Suppressor macrophage treated with lipopolysaccharide for 1 hour (primary cell): ENCODE results near the gene AP3B1.
"Not testable (repeated sequence)": the region's sequence is repeated elsewhere in the genome, so short reads cannot be mapped to it uniquely, and the experiment has no call there.

Experiments
- DNase-seq, 3 donors: peaks; one replicate each; pipeline ENCODE4 v3.0.0-alpha.2; 2020 to 2022

Gene AP3B1

DNA sequence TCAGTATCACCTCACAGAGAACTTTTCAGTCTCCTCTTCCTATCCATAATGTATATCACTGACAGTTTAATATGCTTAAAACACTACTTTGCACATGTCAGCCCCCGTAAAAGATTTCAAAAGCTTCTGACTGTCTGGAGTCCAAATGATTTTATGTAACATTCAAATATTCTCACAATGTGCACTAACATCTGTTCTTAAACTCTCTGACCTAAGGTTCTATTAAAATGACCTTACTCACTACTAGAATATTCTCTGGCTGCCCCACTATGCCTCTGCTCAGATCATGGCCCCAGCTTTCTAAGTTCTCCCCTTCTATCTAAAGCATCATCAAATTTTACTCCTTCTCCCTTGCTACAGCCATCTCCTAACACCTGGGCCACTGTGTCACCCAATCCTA, 52.5 kb downstream of the AP3B1 start:
- DNase-seq, result no peak

GRCh38 chr5:78237911-78238310, 56.6 kb downstream of the AP3B1 start:
- no peak for DNase-seq

GRCh38 chr5:78236046-78236445, 58.5 kb downstream of the AP3B1 start:
- no peak for DNase-seq

GRCh38 chr5:78235289-78235688, 59.2 kb downstream of the AP3B1 start:
- no peak for DNase-seq

- DNase-seq, result no peak
Observed at GRCh38 chr5:78234804-78235203, 59.7 kb downstream of the AP3B1 start.

DNA sequence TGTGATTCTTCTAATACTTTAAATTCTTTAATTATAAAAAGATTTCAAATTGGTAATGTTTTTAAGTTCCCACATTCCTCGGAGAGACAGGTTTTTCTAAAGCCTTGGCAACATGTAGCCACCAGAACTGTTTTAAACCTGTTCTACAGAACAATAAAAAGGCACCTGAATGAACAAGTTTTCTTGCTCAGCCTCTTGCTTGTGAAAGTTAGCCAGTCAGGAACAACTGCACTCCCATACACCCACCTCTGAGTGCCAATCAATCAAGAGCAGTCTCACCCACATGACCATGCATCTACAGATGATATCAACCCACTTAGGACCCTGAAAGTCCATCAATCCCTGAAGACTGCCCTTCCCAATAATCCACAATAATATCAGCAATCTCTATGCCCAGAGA, 62.3 kb downstream of the AP3B1 start:
- DNase-seq, result no peak

DNA sequence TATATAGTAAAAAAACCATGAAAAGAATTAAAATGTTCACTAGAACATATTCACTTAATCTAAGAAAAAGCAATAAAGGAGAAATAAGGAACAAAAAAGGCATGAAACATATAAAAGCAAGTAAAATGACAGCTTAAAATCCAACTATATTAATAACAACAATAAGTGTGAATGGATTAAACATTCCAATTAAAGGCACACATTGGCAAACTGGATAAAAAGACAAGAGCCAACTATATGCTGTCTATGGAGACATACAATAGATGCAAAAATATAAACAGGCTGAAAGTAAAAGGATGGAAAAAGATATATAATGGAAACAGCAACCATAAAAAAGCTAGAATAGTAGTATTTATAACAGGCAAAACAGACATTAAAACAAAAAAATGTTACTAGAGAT, 70.1 kb downstream of the AP3B1 start:
- DNase-seq, result no peak

DNA sequence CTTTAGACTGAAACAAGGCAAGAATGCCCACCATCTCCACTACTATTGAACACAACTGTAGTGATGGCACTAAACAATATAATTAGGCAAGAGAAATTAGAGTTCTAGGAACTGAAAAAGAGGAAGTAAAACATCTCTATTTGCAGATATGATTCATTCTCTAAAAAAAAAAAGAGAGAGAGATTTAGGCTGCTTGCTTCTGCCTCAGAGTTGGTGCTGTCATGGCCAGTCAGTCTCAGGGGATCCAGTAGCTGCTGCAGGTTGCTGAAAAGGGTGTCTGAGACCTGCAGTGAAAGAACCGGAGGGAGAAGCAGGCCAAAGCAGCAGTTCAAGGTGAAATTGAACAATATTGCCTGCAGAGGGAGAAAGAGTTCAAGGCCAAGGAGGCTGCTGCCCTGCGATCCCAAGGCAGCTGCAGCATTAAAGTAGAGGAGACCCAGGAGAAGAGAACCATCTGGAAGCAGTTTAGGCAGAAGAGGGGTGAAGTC, 72.5 kb downstream of the AP3B1 start:
- DNase-seq, result peak; percentile 60 to 86 (median 81)

- no peak for DNase-seq
Observed at GRCh38 chr5:78221467-78221866, 73.0 kb downstream of the AP3B1 start.

DNA sequence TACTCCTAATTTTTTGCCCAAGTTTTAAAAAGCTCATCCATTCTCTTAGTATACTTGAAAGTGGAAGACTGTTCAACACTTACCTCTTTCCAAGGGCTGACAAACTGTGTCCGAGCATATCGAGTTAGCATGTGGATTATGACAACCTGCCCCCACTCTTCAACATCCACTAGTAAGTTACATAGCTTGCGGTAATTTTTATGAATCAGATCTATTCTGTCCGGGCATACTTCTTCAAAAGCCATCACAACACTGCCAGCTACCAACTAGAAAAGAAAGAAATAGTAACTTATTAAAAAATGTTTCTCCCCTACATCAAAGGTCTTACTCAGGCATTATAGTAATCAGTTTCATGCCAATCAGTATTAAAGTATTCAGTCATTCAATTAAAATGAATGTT, 78.5 kb downstream of the AP3B1 start:
- no peak for DNase-seq

GRCh38 chr5:78215565-78215964, 78.9 kb downstream of the AP3B1 start:
- no peak for DNase-seq

- no peak for DNase-seq
Observed at GRCh38 chr5:78213799-78214198, 80.7 kb downstream of the AP3B1 start.

DNA sequence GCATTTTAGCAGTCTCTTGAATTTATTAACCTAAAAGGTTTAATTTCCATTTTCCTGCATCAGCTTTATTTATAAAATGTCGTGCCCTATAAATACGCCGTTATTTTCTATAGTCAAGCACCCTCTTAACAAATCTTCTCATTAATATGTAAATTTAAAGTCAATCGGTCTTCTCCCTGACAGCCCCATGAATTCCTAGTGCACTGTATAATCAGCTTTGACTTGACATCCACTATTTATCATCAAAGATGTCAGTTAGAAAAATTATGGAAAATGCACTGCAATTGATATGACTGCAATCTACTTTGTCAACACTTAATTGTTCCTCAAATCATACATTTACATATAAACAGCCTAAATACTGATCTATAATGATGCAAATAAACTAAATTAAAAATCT, 83.4 kb downstream of the AP3B1 start:
- no peak for DNase-seq

GRCh38 chr5:78204241-78204640, 90.3 kb downstream of the AP3B1 start:
- no peak for DNase-seq

DNA sequence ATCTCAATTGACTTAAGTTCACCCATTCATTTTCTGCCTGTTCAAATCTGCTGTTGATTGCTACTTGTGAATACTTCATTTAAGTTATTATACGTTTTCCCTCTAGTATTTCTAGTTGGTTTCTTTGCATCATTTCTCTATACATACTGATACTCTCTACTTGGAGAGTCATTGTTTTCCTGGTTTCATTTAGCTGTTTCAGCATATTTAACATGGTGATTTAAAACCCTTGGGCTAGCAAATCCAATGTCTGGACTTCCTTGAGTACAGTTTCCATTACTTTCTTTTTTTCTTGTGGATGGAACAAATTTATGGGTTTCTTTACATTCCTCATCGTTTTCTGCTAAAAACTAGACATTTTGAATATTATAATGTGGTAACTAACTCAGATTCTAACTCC, 90.7 kb downstream of the AP3B1 start:
- no peak for DNase-seq

GRCh38 chr5:78190402-78190801, 104.1 kb downstream of the AP3B1 start:
- DNase-seq, result no peak

DNA sequence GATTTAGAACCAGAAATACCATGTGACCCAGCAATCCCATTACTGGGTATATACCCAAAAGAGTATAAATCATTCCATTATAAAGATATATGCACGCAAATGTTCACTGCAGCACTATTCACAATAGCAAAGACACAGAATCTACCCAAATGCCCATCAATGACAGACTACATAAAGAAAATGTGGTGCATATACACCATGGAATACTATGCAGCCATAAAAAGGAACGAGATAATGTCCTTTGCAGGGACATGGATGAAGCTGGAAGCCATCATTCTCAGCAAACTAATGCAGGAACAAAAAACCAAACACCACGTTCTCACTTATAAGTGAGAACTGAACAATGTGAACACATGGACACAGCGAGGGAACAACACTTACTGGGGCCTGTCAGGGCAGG, 105.8 kb downstream of the AP3B1 start:
- not testable (repeated sequence) for DNase-seq

DNA sequence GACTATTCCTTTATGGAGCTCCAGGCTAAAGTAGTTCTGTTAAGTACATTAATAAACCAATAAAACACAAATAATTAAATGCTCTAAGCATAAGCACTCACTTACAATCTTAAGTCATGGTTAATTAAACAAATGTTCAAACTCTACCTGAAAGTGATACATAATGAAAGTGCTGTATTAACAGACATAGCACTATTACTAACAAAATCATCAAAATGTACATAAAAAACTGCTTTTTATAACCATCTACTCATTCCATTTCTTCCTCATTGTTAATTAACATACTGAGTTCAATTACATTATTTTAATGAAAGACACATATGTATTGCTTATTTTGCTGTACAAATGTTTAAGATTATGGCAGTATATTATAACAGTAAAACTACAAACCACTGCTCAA, 107.3 kb downstream of the AP3B1 start:
- no peak for DNase-seq

GRCh38 chr5:78182838-78183237, 111.7 kb downstream of the AP3B1 start:
- no peak for DNase-seq

DNA sequence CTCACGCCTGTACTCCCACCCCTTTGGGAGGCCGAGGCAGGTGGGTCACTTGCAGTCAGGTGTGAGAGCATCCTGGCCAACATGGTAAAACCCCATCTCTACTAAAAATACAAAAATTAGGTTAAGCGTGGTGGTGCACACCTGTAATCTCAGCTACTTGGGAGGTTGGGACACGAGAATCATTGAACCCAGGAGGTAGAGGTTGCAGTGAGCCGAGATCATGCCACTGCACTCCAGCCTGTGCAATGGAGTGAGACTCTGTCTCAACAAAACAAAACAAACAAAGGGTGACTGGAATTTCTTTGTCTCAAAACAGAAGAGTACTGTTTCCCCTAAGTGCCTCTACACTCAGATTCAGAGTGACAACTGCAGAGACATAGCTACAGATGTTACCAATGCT, 116.1 kb downstream of the AP3B1 start:
- DNase-seq, result no peak

- DNase-seq, result not testable (repeated sequence)
Observed at GRCh38 chr5:78170335-78170734, 124.2 kb downstream of the AP3B1 start.

GRCh38 chr5:78162253-78162862, 132.1 kb downstream of the AP3B1 start:
- DNase-seq, result peak; percentile 26 to 36 (median 34)

GRCh38 chr5:78157001-78157400, 137.5 kb downstream of the AP3B1 start:
- no peak for DNase-seq

DNA sequence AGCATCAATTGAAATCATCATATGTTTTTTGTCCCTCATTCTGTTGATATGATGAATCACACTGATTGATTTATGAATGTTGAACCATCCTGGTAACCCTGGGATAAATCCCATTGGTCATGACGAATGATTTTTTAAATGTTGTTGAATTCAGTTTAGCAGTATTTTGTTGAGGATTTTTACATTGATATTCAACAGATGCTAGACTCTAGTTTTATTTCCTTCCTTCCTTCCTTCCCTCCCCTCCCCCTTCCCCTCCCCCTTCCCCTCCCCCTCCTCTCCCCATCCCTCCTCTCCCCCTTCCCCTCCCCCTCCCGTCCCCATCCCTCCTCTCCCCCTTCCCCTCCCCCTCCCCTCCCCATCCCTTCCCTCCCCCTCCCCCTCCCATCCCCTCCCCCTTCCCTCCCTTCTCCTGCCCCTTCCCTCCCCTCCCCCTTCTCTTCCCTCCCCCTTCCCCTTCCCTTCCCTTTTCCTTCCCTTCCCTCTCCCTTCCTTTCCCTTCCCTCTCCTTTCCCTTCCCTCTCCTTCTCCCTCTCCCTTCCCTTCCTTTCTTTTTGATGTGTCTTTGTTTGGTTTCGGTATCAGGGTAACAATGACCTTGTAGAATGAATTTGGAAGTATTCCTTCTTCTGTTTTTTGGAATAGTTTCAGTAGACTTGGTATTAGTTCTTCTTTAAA, 142.8 kb downstream of the AP3B1 start:
- DNase-seq, result no peak

DNA sequence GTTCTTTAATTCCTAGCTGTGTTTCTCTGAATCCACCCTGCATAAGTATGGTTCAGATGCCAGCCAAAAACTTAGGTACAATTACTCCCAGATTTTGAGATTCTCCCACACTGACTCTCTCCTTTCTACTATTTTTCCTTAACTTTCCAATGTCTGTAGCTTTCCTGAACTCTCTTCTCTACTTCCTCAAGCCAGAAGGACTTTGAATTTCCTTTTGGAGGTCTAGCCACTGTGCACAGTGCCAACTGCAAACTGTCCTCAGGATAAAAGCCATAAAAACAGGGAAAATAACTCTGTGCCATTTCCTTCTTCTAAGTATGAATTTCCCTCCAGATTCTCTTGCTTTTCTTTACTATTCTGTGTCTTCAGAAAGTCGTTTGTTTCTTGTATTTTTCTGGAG, 157.2 kb downstream of the AP3B1 start:
- DNase-seq, result no peak
